Stimulated activated CD4-positive, alpha-beta T cell treated with anti-CD3 and anti-CD28 coated beads, Interleukin-4, amount 100 ng/mL, for 1 hour (primary cell): ENCODE results near the gene PCDHGA4.
"Not testable (repeated sequence)": the region's sequence is repeated elsewhere in the genome, so short reads cannot be mapped to it uniquely, and the experiment has no call there.

Experiments used
- DNase-seq: peaks from one replicate; pipeline ENCODE4 v3.0.0-alpha.2; 2020

The PCDHGA4 gene

DNA sequence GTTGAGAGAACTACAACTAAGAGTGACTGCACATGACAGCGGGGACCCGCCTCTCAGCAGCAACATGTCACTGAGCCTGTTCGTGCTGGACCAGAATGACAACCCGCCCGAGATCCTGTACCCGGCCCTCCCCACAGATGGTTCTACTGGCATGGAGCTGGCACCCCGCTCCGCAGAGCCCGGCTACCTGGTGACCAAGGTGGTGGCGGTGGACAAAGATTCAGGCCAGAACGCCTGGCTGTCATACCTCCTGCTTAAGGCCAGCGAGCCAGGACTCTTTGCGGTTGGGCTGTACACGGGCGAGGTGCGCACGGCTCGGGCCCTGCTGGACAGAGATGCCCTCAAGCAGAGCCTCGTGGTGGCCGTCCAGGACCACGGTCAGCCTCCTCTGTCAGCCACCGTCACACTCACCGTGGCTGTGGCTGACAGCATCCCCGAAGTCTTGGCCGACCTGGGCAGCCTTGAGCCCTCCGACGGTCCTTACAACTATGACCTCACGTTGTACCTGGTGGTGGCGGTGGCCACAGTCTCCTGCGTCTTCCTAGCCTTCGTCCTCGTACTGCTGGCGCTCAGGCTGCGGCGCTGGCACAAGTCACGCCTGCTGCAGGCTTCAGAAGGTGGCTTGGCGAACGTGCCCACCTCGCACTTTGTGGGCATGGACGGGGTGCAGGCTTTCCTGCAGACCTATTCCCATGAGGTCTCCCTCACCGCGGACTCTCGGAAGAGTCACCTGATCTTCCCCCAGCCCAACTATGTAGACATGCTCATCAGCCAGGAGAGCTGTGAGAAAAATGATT lies 29.8 kb downstream of the PCDHGA4 start:
- no peak for DNase-seq

DNA sequence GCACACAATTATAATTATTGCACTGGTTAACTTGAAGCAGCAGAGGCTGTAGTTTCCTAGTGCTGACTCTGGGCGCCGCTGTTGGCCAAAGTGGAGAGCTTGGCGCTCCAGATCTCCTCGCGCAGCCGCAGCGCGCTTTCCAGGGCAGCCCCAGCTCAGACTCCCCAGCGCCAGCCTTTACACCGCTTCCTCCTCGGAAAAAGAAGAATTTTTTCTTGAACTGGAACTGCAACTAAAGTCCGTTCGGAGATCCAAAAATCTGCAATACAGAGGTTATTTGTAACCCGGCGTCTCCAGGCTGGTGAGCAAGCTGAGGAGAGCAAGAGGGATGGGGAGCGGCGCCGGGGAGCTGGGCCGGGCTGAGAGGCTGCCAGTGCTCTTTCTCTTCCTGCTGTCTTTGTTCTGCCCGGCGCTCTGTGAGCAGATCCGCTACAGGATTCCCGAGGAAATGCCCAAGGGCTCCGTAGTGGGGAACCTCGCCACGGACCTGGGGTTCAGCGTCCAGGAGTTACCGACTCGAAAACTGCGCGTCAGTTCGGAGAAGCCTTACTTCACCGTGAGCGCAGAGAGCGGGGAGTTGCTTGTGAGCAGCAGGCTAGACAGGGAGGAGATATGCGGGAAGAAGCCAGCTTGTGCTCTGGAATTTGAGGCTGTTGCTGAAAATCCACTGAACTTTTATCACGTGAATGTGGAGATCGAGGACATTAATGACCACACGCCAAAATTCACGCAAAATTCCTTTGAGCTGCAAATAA lies 32.9 kb downstream of the PCDHGA4 start, which contains the start of gene PCDHGB4:
TSS of gene PCDHGB4 (plus strand) at position 142 of the 755 bp plus-strand sequence. CDS start at position 329, 187 bp downstream.
- DNase-seq = peak; percentile 39

- no peak for DNase-seq
These were observed 33.8 kb downstream of the PCDHGA4 start for GRCh38 chr5:141388661-141389060.

GRCh38 chr5:141389153-141390042 lies 34.6 kb downstream of the PCDHGA4 start:
- no peak for DNase-seq

- no peak for DNase-seq
These were observed 37.8 kb downstream of the PCDHGA4 start, which contains the start of gene PCDHGA8 for GRCh38 chr5:141392429-141393198. Gene PCDHGA8, plus strand, starts transcription at chr5:141392633. Its CDS starts 181 bp downstream, at chr5:141392814.

DNA sequence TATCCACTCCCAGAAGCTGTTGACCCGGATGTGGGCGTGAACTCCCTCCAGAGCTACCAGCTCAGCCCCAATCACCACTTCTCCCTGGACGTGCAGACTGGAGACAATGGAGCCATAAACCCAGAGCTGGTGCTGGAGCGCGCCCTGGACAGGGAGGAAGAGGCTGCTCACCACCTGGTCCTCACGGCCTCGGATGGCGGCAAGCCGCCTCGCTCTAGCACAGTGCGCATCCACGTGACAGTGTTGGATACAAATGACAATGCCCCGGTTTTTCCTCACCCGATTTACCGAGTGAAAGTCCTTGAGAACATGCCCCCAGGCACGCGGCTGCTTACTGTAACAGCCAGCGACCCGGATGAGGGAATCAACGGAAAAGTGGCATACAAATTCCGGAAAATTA lies 38.4 kb downstream of the PCDHGA4 start:
- DNase-seq = no peak

GRCh38 chr5:141394401-141395187 lies 39.8 kb downstream of the PCDHGA4 start:
- not testable (repeated sequence) for DNase-seq

GRCh38 chr5:141397756-141398551 lies 43.1 kb downstream of the PCDHGA4 start, which contains the start of gene PCDHGB5:
Gene PCDHGB5, plus strand, starts transcription at chr5:141397947. Its CDS starts 181 bp downstream, at chr5:141398128.
- peak; percentile 56 for DNase-seq

- no peak for DNase-seq
These were observed 43.8 kb downstream of the PCDHGA4 start for GRCh38 chr5:141398608-141399007.

GRCh38 chr5:141399555-141400258 lies 44.9 kb downstream of the PCDHGA4 start:
- no peak for DNase-seq

- DNase-seq = no peak
These were observed 47.9 kb downstream of the PCDHGA4 start, which contains the start of gene PCDHGA9 for GRCh38 chr5:141402553-141403243. Gene PCDHGA9, plus strand, starts transcription at chr5:141402778. Its CDS starts 175 bp downstream, at chr5:141402953.

- no peak for DNase-seq
These were observed 48.6 kb downstream of the PCDHGA4 start for GRCh38 chr5:141403387-141403786.
